GM19239 (cell line): Measurements from ENCODE around the gene POC1B.

Experiments used
- DNase-seq: peaks from one replicate; pipeline ENCODE4 v3.0.0; 2011; ENCODE audit warnings: low spot score; ENCODE audit not compliant: insufficient read length
- FAIRE-seq: peaks from 2 replicates; lab custom pipeline; 2011; peaks lifted over from hg19 to GRCh38; lab: Jason Lieb, UNC

POC1B gene

DNA sequence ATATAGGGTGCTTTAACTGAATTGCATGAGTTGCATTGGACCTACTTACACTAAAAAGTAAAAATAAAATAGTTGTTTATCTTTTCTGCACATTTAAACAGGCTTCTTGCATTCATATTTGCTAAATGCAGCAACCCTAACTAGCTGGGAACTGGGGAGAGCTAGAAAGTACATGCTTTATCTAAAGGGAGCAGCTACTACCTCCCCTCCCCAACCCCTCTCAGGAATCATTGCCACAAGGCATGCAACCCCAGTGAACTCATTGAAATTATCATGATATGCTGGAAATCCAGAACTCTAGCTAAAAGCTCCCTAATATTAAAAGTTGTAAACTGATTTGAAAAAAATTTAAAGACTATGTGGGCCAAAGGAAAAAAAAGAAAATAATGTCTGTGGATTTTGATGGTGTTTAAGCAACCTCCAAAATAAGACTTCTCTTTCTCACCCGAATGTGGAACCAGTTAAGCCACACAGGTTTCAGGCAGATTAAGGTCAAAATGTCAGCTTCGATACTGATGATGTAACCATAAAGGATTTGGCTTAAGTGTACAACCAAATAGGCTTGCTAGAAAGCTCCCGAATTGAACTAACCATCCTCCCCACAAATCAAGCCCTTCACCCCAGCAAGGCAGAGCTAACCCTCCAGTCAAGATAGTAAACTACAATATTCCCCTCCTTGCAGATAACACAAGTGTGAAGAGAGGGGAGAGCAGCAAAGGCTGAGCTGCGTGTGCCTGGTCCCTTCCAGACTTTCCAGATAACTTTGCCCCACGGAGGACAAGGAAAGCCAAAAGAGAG, 13.8 kb upstream of the POC1B start:
- FAIRE-seq (no peak), DNase-seq (no peak)

DNA sequence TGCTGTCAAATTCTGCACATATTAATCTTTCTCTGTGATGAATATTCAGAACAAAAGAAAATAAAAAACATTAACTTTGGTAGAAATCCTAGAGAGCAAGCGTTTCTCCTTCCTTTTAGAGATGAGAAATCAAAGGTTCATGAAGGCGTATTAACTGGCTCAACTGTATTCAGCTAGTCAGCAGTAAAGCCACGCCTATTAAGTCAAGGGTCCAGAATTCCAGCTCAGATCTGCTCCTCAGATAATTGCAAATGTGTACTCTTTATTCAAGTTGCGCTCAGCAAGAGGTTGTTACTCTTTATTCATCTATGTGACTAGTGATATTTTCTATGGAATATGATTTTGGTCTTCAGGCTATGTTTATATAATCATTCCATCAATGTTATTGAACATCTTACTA, 13.1 kb upstream of the POC1B start:
- no peak for DNase-seq

GRCh38 chr12:89537389-89537788, 11.5 kb upstream of the POC1B start:
- DNase-seq: no peak
- no peak for FAIRE-seq

More for the DNA sequence above, 13.1 kb upstream of the POC1B start:
- no peak for FAIRE-seq

GRCh38 chr12:89529738-89530137, 3.9 kb upstream of the POC1B start:
- peak; percentile 25 for DNase-seq
- FAIRE-seq: peak; percentile 86

GRCh38 chr12:89528434-89528833, 2.6 kb upstream of the POC1B start:
- FAIRE-seq: no peak

DNA sequence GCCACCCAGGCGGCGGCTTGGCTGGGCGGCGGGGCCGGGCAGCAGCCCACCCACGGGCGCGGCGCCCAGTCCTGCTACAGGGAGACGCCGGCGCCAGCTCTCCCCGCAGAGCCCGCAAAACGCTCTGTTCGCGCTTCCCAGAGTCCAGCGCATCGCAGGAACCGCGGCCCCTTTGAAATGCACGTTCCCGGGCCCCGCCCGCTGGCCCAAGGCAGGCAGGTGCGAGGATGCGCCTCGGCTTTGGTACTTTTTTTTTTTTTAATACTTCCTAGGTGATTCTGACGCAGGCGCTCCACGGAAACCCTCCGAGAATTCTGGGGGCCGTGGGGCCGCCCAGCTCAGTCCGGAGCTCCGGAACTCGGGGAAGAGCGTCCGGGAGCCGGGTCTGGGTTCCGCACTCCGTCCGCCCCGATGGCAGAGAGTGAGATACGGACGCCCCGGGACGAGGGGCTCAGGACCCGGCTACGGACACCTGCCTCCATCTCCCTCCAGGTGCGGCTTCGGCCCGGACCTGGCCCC, 483 bp downstream of the POC1B start:
- peak; percentile 13 for DNase-seq
- FAIRE-seq: no peak

More at GRCh38 chr12:89528434-89528833, 2.6 kb upstream of the POC1B start:
- DNase-seq: no peak

DNA sequence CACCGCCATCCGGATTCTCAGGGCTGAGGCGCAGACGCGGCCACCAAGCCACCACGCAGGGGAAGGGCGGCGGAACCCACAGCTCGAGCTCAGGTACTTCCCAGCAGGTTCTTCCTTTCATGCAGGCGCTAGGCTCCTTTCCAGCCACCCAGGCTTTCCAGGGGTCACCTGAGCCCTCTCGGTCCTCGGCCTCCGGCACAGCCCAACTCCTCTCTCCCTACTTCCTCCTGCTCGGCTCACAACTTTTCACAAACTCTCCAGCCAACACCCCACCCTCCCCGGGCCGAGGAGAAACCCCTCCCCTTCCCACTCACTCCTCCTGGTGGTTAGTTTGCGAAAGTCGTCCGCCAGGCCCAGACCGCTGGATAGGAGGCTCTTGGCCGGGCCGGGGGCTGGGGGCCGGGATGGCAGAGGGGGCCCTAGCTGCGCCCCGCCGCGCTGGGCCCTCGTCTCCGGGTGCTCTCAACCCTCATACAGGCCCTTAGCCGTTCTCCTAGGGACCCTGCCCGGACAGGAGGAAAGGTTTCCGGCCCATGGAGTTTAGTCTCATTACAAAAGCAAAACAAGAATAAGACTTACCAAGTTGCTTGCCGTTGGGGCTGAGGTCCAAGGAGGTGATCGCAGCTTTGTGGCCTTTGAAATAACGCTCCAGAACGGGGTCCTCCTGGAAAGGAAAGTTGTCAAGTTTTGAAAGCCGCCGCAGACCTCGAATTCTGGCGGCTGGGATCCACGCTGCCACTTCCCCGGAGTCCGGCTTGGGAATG, 1.1 kb downstream of the POC1B start, which contains the start of gene GALNT4:
Gene GALNT4 (minus strand): TSS at position 256 of the 764 bp plus-strand sequence. CDS start 247 bp downstream, at position 9.
- DNase-seq: peak; percentile 80
- FAIRE-seq: peak; percentile 92

DNA sequence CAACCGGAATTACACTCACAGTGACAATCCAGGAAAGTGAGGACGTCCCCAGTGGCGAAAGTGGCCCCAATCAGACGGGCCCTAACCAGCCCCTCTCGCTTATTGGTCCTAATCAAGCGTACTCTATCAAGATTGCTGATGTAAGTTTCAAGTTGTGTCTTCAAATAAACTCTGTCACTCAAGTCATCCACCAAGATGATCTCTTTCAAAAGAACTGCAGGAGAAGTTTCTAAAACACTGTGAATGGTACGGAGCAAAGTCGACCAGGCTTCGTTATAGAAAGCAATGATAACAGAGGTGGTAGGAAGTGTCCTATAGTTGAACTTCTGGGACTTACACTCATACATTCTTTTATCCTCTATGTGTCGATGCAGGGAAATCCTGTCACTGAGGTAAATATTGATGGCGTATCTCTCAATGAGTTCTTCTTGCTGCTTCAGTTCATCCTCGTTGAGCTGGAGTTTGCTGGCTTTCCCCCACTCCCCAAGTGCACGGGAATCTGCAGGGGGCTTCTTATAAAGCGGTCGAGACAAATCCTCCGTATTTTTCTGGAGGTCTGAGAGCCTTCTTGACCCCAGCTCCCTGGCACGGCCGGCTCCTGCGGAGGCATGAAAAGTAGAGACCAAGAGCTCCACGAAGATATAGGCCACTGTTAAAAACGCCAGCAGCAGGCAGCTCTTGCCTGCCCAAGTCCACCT, 1.9 kb downstream of the POC1B start:
- DNase-seq: no peak
- FAIRE-seq: no peak

- FAIRE-seq (no peak), DNase-seq (no peak)
Measured at GRCh38 chr12:89523393-89523792, 2.5 kb downstream of the POC1B start.

DNA sequence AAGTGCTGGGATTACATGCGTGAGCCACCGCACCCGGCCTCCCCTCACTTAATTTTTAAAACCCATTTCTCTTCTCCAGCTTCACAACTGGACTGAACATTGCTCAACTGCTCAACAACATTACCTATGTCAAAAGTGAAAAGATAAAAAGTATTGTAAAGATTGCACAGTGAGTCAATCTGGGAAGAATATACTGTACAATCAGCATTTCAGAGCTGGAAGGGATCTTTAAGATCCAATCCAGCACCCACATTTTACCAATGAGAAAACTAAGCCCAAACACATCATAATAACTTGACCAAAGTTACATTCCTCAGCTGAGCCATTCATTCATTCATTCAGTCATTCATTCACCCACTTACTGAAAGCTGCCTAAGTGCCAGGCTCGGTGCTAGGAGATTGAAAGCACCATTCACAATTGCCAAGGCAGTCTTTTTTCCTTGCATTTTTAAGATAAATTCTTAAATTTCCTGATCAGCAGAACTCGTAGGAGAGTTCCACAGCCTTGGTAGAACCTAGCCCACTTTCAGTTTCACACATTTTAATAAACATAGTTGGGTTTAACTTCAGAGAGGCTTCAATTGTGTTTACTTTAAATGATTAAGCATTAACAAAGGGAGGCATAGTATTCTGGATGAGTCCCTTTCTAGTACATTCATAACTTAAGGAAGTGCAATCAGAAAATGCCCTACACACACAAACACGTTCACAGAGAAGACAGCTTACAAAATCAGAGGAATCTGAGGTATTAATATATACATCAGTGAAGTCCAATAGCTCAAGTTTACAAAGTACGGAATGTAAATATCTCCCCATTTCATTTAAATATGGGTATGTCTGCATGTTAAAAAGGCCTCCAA, 4.3 kb downstream of the POC1B start:
- peak; percentile 58 for FAIRE-seq
- no peak for DNase-seq

DNA sequence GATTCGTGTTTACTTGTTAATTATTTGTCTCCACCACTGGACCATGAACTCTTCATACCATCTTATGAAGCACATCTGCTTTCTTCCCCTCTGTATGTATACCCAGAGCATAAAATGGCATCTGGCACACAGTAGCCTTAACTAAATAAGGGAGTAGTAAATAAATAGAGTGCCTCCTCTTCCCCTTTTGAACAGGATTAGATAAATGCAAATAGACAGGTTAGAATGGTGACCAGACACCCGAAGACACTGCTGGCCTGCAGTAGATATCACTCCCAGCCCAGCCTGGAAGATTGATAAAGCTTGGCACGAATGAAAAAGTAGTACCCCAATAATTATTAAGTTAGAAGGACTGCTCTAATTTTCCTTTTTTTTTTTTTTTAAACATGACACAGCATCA, 8.1 kb downstream of the POC1B start:
- no peak for FAIRE-seq
- no peak for DNase-seq

DNA sequence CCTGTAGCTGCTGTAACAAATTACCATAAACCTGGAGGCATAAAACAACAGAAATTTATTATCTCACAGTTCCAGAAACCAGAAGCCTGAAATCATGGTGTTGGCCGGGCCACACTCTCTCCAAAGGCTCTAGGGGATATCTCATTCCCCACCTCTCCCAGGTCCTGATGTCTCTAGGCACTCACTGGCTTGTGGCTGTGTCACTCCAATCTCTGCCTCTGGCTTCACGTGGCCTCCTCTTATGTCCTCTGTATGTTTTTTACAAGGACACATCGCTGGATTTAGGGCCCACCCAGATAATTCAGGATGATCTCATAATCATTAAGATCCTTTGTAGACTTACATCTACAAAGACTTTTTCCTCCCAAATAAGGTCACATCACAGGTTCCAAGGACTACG, 9.2 kb downstream of the POC1B start:
- FAIRE-seq (no peak), DNase-seq (no peak)

GRCh38 chr12:89514751-89515150, 11.1 kb downstream of the POC1B start:
- DNase-seq (no peak), FAIRE-seq (peak; percentile 69)

DNA sequence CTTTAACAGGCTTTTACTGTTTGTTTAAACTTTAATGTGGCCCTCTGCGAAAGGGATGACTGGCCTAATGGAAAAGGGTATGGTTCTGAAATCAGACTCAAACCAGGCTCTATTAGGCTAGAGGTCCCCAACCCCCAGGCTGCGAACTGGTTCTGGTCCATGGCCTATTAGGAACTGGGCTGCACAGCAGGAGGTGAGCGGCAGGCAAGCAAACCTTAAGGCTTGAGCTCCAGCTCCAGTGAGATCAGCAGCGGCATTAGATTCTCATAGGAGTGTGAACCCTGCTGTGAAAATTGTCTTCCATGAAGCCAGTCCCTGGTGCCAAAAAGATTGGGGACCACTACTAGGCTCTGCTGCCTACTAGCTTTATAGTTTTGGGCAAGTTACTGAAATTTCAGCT, 12.3 kb downstream of the POC1B start:
- no peak for FAIRE-seq
- DNase-seq: no peak

DNA sequence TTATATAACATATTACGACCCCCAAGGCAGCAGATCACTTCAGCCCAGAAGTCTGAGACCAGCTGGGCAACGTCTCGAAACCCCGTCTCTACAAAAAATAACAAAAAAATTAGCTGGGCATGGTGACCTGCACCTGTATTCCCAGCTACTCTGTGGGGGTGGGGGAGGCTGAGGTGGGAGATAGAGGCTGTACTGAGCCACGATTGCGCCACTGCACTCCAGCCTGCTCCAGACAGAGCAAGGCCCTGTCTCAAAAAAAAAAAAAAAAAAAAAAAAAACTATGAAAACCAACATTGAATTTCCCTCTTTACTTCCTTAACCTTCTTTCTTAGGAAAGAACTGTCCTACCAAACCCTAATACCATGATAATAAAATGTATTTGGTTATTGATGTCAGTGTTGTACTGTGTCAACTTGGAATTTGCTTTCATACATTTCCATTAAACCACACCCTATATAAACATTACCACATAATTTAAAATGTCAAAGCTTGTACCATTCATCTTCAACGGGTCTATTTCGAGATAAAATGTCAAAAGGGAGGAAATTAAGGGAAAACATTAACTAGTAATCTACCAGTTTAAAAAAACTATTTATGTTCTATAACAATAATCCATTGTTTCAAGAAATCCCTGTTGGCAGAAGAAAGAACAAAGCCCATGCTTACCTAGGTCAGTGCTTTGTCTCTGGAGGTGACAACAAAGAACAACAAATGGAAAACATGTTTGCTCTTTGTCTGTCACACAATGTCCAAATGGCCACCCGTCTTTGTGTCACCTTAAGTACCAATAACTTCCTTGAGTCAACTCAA, 18.6 kb downstream of the POC1B start:
- no peak for DNase-seq
- no peak for FAIRE-seq

DNA sequence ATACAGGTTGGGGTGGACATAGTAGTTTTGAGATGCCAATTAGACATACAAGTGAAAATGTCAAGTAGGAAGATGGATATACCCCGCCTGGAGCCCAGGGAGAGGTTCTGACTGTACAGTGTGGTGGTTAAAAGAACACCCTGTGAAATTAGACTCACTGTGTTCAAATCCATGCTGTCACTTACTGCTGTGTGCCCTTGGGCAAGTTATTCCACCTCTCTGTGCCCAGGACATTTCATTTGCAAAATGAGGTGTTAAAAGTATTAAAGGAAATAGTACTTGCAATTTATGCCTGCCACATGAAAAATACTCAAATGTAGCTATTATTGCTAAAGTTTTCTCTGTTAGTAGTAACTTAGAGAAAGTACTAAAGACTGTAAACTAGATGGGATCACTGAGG, 19.8 kb downstream of the POC1B start:
- no peak for FAIRE-seq
- DNase-seq: no peak

- no peak for DNase-seq
- no peak for FAIRE-seq
Measured at GRCh38 chr12:89504560-89505346, 21.1 kb downstream of the POC1B start.

GRCh38 chr12:89501793-89502192, 24.1 kb downstream of the POC1B start:
- DNase-seq (no peak), FAIRE-seq (peak; percentile 18)
